GM13977 (cell line): ENCODE results near the gene DMD.

ENCODE experiments used
- DNase-seq: peaks from one replicate; pipeline ENCODE4 v3.0.0; 2012; ENCODE audit warnings: low spot score
- CTCF ChIP-seq: IDR thresholded peaks from 2 replicates; pipeline ENCODE4 v1.5.1; 2012; ENCODE audit warnings: mild to moderate bottlenecking, control low read depth; ENCODE audit not compliant: insufficient read depth; ENCODE audit errors: extremely low read depth, missing control alignments
- in situ Hi-C: fragments of 300-500 bp; cut with MboI; formaldehyde crosslinking; loops from one replicate; pipeline ENCODE4 v1.12.0; 2022; ENCODE audit warnings: low sequenced_read_pairs, low pct_unique_long_range_greater_than_20kb, mixed read lengths, inconsistent platforms; ENCODE audit not compliant: unreplicated experiment

Gene DMD

GRCh38 chrX:31179203-31179602 lies 2032.1 kb downstream of the DMD start:
- no peak for TF ChIP-seq CTCF
- in situ Hi-C loops = no loop called here
- DNase-seq = no peak

- in situ Hi-C loops = no loop called here
- no peak for DNase-seq
- TF ChIP-seq CTCF = no peak
These were observed 2032.6 kb downstream of the DMD start for GRCh38 chrX:31178769-31179125.

- in situ Hi-C loops = no loop called here
- TF ChIP-seq CTCF = no peak
- DNase-seq = no peak
These were observed 2033.1 kb downstream of the DMD start for GRCh38 chrX:31178064-31178768.

GRCh38 chrX:31170792-31171191 lies 2040.6 kb downstream of the DMD start:
- in situ Hi-C loops = no loop called here
- TF ChIP-seq CTCF = no peak
- DNase-seq = no peak

- in situ Hi-C loops = no loop called here
- TF ChIP-seq CTCF = no peak
- DNase-seq = peak; percentile 27
These were observed 2042.8 kb downstream of the DMD start for GRCh38 chrX:31168551-31168950.

GRCh38 chrX:31166832-31167231 lies 2044.5 kb downstream of the DMD start:
- DNase-seq = no peak
- in situ Hi-C loops = no loop called here
- TF ChIP-seq CTCF = no peak

GRCh38 chrX:31166416-31166815 lies 2044.9 kb downstream of the DMD start:
- in situ Hi-C loops = no loop called here
- no peak for TF ChIP-seq CTCF
- no peak for DNase-seq
